Putamen (tissue), 1 donor: ENCODE measurements around the gene TYW1.
"Not testable (repeated sequence)": the region's sequence is repeated elsewhere in the genome, so short reads cannot be mapped to it uniquely, and the experiment has no call there.

Source experiments
- DNase-seq: peaks from one replicate; pipeline ENCODE4 v3.0.0-alpha.2; 2016; ENCODE audit warnings: low spot score

Gene TYW1

DNA sequence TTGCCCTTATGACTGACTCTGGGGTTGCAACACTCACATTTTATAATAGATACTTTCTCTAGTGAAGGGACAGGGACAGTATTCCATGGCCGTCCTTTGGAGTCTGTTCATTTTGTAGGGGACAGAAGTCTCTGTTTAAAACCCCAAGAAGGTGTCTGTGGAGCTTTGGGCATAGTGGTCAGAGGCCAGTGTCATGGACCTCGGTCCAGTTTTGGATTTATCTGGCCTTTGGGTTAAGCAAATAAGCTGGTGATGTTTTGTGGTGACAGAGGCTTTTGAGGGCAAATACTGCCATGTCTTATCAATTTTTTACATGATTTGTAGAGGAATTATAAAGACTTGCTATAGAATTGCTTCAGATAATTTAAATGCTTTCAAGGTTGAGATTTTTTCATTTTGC, 50.2 kb downstream of the TYW1 start:
- DNase-seq, result not testable (repeated sequence)

DNA sequence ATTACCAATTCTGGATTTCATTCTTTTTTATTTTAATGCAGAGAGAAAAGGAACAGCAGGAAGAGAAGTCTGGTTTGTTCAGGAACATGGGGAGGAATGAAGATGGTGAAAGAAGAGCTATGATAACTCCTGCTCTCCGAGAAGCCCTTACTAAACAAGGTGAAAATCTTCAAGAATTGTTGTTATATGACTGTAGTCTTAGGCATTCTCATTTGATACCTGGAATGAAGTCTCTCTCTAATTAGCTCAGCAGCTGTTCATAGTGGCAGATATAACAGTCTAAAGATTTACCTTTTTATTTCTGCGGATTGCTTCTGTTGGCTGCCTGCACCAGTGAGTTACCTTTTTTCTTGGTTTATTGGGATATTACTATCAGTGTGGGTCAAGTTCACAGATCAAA, 53.3 kb downstream of the TYW1 start:
- not testable (repeated sequence) for DNase-seq

DNA sequence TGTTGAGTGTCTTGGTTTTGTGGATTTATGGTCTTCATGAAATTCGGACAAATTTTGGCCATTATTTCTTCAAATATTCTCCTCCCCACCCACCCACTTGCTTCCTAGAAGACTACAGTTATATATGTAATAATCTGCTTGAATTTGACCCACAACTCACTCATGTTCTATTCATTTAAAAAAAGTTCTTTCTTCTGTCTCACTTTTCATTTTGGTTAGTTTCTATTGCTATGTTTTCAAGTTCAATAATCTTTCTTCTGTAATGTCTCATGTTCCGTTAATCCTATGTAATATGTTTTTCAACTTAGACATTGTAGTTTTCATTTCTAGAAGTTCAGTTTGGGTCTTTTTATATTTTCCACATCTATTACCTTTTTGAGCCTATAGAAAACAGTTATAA, 55.5 kb downstream of the TYW1 start:
- not testable (repeated sequence) for DNase-seq

DNA sequence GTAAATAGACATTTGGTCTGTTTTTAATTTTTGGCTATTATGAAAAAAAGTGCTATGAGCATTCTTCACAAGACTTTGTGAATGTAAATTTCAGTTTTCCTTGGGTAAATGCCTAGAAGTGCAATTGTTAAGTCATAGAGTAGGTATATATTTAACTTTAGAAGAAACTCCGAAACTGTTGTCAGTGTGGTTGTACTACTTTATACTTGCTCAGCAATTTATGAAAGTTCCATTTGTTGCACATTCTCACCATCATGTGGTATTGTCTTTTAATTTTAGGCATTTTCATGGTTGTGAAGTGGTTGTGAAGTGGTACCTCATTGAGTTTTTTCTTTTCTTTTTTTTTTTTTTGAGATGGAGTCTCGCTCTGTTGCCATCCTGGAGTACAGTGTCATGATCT, 60.0 kb downstream of the TYW1 start:
- no peak for DNase-seq

DNA sequence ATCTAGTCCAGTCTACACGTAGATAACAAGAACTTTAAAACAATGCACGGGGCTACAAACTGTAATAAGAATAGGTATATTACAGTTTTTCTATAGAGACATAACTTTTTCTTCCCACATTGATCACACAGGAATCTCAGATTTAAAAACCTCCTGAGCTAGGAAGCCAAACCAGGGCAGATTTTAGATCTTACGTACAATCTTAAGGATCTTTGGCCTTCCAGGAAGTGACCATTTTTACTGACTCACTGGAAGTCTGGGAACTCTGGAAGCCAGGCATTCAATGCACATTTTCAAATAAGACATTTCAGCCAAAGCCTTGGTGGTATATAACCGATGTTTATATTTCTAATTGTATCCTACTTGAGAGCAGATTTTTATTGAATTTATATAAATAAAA, 64.7 kb downstream of the TYW1 start:
- DNase-seq, result not testable (repeated sequence)

DNA sequence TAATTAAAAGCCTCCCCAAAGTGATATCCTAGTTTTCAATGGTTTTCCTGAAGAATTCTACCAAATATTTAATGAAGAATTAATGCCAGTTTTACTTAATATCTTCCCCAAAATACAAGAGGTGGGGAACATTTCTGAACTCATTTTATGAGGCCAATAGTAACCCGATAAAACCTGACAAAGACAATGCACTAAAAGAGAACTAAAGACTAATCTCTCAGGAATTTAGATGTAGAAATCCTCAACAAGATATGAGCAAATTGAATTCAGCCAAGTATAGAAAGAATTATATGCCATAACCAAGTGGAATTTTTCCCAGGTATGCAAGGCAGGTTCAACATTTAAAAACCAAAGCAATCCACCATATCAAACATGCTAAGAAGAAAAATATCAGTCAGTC, 66.2 kb downstream of the TYW1 start:
- DNase-seq, result not testable (repeated sequence)

DNA sequence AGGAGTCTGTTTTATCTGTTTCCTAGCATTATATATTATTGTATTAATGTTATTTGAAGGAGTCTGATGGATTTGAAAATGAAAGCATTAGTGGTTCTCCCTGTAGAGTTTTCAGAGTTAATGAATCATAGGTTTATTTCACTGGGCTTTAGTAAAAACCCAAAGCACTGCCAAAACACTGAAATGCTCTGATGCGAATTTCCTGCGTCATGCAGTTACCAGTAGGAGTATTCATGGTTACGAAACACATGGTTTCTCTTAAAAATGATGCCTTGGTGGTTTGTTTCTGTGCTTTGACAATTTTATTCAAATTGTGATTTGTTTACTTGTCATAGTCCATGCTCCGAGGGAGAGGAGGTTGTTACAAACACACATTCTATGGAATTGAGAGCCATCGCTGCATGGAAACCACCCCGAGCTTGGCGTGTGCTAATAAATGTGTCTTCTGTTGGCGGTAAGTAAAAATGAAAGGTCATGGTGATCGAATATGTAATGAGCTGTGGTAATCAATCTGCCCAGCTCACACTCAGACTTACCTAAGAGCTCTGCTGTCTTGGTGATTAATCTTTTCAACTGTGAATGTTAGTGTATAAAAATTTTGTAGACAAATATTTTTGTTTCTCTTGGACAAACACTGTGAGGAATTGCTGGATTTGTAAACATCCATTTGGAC, 70.5 kb downstream of the TYW1 start:
- DNase-seq, result not testable (repeated sequence)

DNA sequence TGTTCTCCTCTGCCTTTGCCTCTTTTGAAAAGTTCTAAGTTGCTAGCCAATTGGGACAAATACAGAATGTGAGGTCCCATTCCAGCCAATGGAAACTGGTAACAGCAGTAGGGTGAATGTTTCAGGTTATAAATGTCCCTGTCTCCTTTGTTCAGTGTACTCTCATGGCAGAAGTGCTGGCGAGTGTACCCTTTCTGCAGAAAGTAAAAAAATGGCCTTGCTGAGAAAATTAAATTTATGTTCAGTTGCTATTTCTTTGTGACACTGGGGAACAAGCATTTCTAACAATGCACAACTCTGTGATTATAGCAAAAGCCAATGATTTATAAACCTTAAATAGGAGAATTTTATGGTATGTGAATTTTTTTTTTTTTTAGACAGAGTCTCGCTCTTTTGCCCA, 79.5 kb downstream of the TYW1 start:
- not testable (repeated sequence) for DNase-seq

DNA sequence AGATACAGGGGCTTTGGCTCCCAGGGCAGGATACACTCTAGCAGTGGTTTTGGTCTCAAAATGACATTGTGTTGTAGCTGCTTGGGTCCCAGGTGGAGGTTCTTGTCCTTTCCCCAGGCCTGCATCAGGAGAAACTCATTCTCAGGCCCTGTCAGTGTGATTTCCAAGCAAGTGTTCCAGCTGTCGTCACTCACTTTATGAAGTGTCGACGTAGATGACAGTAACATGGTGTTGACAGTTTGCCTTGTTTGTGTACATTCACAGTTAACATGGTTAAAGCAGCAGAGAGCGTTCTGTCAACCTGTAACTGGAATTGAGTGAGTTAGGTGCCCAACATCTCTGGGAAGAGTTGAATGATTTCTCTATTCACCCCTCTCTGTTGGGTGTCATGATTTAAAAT, 86.2 kb downstream of the TYW1 start:
- DNase-seq, result not testable (repeated sequence)

DNA sequence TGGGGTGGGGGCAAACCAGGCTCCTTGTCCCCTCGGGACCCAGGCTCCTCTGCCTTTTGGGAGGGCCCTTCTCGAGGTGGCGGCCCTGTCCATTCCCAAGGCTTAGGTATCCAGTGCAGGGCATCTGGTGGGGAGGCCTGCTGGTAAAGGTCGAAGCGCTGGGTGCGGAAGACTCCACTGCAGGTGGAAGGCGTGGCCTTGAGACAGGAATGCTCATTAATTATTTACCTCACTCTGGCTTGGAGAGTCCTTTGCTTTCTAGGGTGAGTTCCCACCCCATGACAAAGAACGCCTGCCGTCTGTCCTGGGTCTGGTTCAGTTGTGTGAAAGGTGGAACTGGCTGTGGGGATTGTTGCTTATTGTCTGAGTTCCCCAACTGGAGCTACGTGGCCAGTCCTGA, 92.6 kb downstream of the TYW1 start:
- DNase-seq, result not testable (repeated sequence)

DNA sequence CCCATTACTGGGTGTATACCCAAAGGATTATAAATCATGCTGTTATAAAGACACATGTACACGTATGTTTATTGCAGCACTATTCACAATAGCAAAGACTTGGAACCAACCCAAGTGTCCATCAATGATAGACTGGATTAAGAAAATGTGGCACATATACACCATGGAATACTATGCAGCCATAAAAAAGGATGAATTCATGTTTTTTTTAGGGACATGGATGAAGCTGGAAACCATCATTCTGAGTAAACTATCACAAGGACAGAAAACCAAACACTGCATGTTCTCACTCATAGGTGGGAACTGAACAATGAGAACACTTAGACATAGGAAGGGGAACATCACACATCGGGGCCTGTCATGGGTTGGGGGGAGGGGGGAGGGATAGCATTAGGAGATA, 94.4 kb downstream of the TYW1 start:
- not testable (repeated sequence) for DNase-seq

DNA sequence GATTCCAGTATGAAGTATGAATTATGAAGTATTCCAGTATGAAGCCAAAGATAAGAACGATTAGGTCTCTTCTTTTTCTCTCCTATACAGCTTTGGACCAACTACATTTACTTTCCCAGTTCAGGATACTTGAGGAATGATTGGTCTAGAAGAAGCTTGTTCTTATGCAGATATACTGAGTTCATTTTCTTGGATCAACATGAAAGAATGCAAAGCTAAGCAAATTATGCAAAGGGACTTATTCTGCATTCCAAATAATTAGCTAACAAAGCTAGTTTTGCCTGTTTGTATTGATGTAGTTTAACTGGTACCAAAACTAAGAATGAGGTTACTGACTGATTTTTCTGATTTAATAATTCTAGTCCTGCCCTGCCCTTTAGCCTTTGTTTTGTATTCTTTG, 101.4 kb downstream of the TYW1 start:
- not testable (repeated sequence) for DNase-seq

DNA sequence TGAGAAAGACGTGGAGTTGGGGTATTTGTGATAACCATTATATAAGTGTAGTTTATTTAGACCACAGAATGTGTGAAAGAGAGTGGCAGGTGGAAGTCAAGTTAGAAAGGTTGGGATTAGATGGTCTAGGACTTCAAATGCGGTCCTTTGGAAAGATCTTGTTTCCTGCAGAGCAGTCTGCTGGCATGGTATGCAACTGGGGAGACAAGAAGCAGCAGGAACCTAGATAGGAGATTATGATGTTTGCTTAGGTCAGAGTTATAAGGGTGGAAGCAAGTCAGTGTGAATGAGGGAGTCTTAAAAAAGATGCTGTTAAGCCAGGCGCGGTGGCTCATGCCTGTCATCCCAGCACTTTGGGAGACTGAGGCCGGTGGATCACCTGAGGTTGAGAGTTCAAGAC, 102.8 kb downstream of the TYW1 start:
- DNase-seq, result not testable (repeated sequence)

DNA sequence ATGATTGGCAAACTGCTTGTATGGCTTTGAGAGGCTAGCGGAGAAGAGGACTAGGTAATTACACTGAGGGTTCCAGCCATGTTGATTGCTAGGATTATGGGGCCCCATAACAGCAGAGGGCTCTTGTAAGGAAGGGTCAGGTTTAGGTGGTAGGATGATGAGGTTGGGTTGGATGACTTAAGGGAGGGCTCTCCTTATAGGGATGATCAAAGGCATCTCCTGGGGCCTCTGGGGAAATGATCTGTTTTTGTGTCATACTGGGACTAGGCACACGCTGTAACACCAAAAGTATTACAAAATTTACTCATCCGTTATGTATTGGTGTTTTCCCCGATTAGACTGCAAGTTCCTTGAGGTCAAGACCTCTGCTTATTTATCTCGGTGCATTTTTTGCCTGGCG, 103.4 kb downstream of the TYW1 start:
- DNase-seq, result not testable (repeated sequence)

DNA sequence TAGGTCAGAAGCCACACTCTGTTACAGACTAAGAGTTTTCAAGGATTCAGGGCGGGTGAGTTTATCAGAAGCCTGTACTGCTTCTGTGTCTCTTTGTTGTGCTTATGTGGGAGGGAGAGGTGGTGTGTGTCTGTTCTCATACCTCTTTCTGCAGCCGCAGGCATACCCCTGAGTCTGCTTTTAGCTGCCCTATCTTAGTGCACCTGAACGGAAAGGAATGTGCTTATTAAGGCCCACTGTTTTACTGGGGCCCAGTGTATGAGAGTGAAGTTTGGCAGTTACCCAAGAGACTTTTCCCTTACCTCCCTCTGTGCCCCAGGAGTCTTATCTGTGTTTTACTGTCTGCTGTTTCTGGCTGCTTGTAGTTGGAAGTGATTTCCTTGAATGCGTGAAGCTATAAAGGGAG, 104.3 kb downstream of the TYW1 start:
- no peak for DNase-seq

DNA sequence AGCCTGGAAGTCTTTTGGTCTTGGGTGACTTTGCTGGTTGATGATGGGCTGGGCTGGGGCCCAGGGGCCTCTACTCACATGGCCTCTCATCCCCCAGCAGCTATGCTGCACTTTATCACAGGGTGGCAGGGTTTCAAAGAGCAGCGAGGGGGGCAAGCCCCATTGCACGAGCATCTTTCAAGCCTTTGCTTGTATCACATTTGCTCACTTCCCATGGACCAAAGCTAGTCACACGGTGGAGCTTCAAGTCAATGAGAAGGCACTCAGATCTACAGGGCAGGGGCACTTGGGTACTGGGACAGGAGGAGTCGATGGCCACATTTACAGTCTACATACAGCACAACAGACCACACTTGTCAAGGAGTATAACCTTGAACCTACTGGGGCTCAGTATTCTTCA, 108.3 kb downstream of the TYW1 start:
- not testable (repeated sequence) for DNase-seq

DNA sequence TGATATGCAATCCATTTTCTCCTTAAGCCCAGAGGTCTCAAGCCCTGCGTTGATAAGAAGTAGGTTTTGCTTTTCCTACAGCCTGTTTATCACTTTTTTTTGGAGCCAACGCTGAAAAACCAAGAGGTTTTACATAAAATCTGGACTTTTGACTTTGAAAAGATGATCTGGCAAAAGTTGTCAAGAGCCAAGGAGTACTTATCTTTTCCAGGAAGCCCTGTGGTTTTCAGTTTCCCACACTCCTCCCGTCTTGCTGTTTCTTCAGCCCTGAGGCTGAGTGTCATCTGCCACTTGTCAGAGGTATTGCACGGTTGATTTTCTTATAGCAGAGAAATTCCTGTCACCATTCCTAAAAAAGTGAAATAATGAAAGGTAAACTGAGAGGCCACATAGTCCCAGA, 108.7 kb downstream of the TYW1 start:
- no peak for DNase-seq

DNA sequence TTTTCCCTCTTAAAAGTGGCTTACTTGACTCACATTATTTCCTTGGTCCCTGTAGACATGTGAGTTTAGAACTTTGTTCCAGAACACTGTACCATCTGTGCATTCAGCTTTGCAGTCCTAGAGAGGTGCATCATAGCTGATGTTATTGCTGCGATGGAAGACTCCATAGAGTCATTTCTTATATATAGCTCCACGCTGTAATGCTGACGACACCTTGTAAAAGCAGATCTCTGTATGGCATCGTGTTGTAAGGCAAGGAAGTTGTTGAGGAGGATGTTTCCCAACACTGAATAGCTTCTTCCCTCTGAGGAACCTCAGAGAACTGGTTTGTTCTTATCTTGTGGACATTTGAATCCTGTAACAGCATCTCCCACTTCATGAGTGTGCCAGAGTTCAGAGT, 109.6 kb downstream of the TYW1 start:
- not testable (repeated sequence) for DNase-seq

DNA sequence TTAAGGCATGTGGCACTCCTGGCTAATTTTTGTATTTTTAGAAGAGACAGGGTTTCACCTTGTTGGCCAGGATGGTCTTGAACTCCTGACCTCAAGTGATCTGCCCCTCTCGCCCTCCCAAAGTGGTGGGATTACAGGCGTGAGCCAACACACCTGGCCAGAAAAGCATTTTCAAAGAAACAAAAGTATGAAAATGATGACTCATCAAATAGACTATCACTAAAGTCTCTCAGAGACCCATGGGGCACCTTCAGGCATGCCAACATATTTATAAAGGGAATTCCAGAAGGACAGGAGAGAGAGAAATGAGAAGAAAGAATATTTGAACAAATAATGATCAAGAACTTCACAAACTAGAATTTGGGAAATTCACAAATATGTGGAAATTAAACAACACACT, 114.7 kb downstream of the TYW1 start:
- not testable (repeated sequence) for DNase-seq

DNA sequence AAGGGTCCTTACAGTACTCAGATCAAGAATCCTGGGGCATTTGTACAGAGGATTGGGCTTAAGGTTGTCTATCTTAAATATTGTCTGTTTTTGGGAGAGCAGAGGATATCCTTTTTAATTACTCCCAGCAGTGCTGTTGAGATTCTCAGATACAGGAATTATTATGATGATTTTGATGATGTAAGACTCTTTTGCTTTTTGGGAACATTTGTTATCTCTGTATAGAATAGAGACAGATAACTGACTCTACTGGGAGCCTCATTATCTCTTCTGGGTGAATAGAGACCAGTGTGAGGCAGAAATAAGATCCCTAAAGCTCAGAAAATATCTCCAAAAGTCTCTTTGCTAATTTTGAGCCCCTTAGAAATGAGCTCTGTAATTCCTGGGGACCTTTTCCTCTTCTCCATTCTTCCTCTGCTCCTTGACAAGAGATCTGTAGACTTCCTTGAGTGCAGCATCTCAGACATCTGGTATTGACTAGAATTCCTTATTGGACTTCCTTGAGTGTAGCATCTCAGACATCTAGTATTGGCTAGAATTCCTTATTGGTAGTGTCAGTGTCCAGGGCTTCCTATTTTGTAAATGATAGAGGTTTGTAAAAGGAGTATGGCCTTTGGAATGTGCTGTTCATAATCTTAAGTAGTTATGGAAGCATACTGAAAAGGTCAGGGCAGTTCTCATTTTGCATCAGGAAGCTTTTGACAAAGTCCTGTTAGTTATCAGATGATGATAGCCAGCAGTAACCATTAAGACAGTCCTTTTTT, 118.0 kb downstream of the TYW1 start:
- not testable (repeated sequence) for DNase-seq

DNA sequence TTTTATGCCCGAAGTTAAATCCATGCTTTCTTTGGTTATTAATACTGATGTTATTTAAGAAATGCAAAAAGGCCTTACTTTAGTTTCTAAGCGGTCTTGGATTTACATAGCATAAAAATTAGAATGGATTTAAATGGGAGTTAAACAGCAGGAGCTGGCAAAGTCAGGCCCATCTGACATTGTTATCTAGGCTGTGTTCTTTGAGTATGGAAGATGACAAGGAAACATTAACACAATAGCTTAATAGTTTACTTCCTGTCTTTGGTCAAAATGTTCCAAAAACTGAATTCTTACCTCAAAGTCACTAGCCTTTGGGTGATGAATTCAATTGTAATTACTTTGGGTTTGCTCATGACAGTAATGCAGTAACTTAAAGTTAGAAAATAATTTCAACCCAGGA, 123.9 kb downstream of the TYW1 start:
- DNase-seq, result not testable (repeated sequence)

DNA sequence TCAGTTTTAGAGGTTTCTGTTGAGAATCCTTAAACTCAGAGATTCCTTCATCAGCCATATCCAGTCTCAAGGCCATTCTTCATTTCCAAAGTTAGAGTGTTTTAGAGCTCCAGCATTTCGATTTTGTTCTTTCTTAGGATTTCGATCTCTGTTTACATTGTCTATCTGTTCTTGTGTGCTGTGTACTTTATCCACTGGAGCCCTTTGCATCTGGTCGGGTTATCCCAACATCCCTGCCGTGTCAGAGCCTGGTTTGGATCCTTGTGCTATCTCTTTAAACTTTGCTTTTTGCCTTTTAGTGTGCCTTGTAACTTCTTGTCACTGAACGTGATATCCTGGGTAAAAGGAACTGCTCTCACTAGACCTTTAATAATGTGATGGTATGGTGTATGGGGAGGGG, 131.6 kb downstream of the TYW1 start:
- not testable (repeated sequence) for DNase-seq

DNA sequence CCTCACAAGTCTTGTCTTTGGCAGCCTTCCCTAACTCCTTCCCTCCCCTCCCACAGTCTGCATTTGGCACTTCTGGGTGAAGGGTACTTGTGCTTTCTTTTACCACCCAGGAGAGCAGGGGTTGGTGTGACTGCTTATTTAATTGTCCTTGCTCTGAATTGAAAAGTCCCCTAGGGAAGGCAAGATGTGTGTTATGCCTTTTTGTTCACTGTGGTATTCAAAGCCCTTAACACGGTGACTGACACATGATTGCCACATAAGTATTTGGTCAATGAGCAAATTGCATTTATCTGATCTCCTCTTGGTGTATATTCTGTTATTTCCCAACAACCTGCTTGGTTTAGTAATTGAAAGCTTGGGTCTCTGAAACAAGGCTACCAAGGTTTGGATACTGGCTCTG, 134.1 kb downstream of the TYW1 start:
- not testable (repeated sequence) for DNase-seq

DNA sequence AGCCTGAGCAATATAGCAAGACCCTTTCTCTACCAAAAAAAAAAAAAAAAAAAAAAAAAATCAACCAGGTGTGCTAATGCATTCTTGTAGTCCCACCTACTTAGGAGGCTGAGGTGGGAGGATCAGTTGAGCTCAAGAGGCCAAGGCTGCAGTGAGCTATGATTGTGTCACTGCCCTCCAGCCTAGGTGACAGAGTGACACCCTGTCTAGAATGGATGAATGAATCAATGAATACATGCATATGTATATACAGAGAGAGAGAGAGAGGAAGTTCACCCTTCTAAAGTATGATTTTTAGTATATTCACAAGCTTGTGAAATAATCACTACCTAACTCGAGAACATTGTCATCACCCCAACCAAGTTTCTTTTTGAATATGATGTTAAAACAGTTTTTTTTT, 138.3 kb downstream of the TYW1 start:
- not testable (repeated sequence) for DNase-seq
